ENCODE data around the gene C4orf33. TPM values are rescaled to one million over a fixed set of nuclear protein-coding genes. Genes with fewer than 3 reads are reported as not detected.

Gene C4orf33
- total RNA-seq, 1 donor from 2014 or later = 4.7 TPM

GRCh38 chr4:129149906-129150305 lies 54.0 kb downstream of the C4orf33 start:
- no peaks in the 10 kb centered on the region for H3K27me3 ChIP-seq (ENCODE audit: low read depth)
- H3K9me3 ChIP-seq (replicated peaks) = no peaks in the 10 kb centered on the region
- H3K27ac ChIP-seq (replicated peaks) = no peak overlapping the region
- H3K4me3 ChIP-seq = no peak overlapping the region
- H3K4me1 ChIP-seq = peaks cover under 1% of the 10 kb centered on the region
- intact Hi-C loops (cut with micrococcal nuclease) = no loop called here
- no peak for DNase-seq
- no peaks in the 10 kb centered on the region for H3K36me3 ChIP-seq
- TF ChIP-seq CTCF (IDR thresholded peaks at IDR 0.05; ENCODE audit: borderline replicate concordance) = no peak

GRCh38 chr4:129152350-129152749 lies 56.4 kb downstream of the C4orf33 start:
- no peak for DNase-seq
- intact Hi-C loops (cut with micrococcal nuclease) = no loop called here
- no peak for TF ChIP-seq CTCF (IDR thresholded peaks at IDR 0.05; ENCODE audit: borderline replicate concordance)
- Histone ChIP-seq H3K27me3 (ENCODE audit: low read depth) (no peaks in the 10 kb centered on the region), H3K4me3 (no peak overlapping the region), H3K4me1 (no peaks in the 10 kb centered on the region), H3K36me3 (no peaks in the 10 kb centered on the region), H3K9me3 (replicated peaks) (no peaks in the 10 kb centered on the region), H3K27ac (replicated peaks) (no peak overlapping the region)

- no peak overlapping the region for H3K27ac ChIP-seq (replicated peaks)
- no peaks in the 10 kb centered on the region for H3K27me3 ChIP-seq (ENCODE audit: low read depth)
- no peaks in the 10 kb centered on the region for H3K36me3 ChIP-seq
- no peak overlapping the region for H3K4me3 ChIP-seq
- DNase-seq = no peak
- H3K9me3 ChIP-seq (replicated peaks) = no peaks in the 10 kb centered on the region
- TF ChIP-seq CTCF (IDR thresholded peaks at IDR 0.05; ENCODE audit: borderline replicate concordance) = no peak
- intact Hi-C loops (cut with micrococcal nuclease) = no loop called here
- H3K4me1 ChIP-seq = no peaks in the 10 kb centered on the region
These were observed 57.7 kb downstream of the C4orf33 start for GRCh38 chr4:129153700-129154099.

GRCh38 chr4:129162450-129162849 lies 66.5 kb downstream of the C4orf33 start:
- Histone ChIP-seq H3K4me1 (no peaks in the 10 kb centered on the region), H3K36me3 (no peaks in the 10 kb centered on the region), H3K4me3 (no peak overlapping the region), H3K27me3 (ENCODE audit: low read depth) (no peaks in the 10 kb centered on the region), H3K27ac (replicated peaks) (no peak overlapping the region), H3K9me3 (replicated peaks) (peaks cover 15% of the 10 kb centered on the region)
- TF ChIP-seq CTCF (IDR thresholded peaks at IDR 0.05; ENCODE audit: borderline replicate concordance) = no peak
- DNase-seq = no peak
- intact Hi-C loops (cut with micrococcal nuclease) = no loop called here

- Histone ChIP-seq H3K36me3 (no peaks in the 10 kb centered on the region), H3K9me3 (replicated peaks) (peaks cover 15% of the 10 kb centered on the region), H3K4me1 (no peaks in the 10 kb centered on the region), H3K27me3 (ENCODE audit: low read depth) (no peaks in the 10 kb centered on the region), H3K4me3 (no peak overlapping the region), H3K27ac (replicated peaks) (no peak overlapping the region)
- TF ChIP-seq CTCF (IDR thresholded peaks at IDR 0.05; ENCODE audit: borderline replicate concordance) = no peak
- intact Hi-C loops (cut with micrococcal nuclease) = no loop called here
- no peak for DNase-seq
These were observed 67.5 kb downstream of the C4orf33 start for GRCh38 chr4:129163427-129163826.

GRCh38 chr4:129164243-129164642 lies 68.3 kb downstream of the C4orf33 start:
- no peak overlapping the region for H3K27ac ChIP-seq (replicated peaks)
- H3K36me3 ChIP-seq = no peaks in the 10 kb centered on the region
- H3K4me3 ChIP-seq = no peak overlapping the region
- H3K4me1 ChIP-seq = no peaks in the 10 kb centered on the region
- no peak for DNase-seq
- H3K27me3 ChIP-seq (ENCODE audit: low read depth) = no peaks in the 10 kb centered on the region
- no peak for TF ChIP-seq CTCF (IDR thresholded peaks at IDR 0.05; ENCODE audit: borderline replicate concordance)
- intact Hi-C loops (cut with micrococcal nuclease) = no loop called here
- peaks cover 15% of the 10 kb centered on the region for H3K9me3 ChIP-seq (replicated peaks)
